Thymus (tissue), 11 donors: ENCODE results near the gene CPVL. TPM values are rescaled to one million over a fixed set of nuclear protein-coding genes. Genes with fewer than 3 reads are reported as not detected.

Experiments used
- DNase-seq, 9 donors: peaks; one replicate each; pipeline ENCODE4 v3.0.0-alpha.2; 2013; ENCODE audit warnings: low spot score in 9 of 9, low read depth in 6 of 9, missing footprints in 1 of 9
- H3K27ac ChIP-seq, 2 donors: one replicate each; pipeline ENCODE4 v1.5.1; 2013; ENCODE audit warnings: control low read depth in 1 of 2, low read depth in 1 of 2, low read length in 1 of 2, mild to moderate bottlenecking in 1 of 2, moderate library complexity in 1 of 2
- H3K27me3 ChIP-seq, 2 donors: one replicate each; pipeline ENCODE4 v1.5.1; 2013; ENCODE audit warnings: low read length in 1 of 2; ENCODE audit not compliant: control insufficient read depth in 2 of 2, insufficient read depth in 1 of 2
- H3K36me3 ChIP-seq, 2 donors: one replicate each; pipeline ENCODE4 v1.5.1; 2013; ENCODE audit warnings: low read length in 1 of 2, mild to moderate bottlenecking in 1 of 2, moderate library complexity in 1 of 2; ENCODE audit not compliant: control insufficient read depth in 2 of 2, insufficient read depth in 2 of 2
- H3K4me1 ChIP-seq, 2 donors: one replicate each; pipeline ENCODE4 v1.5.1; 2013; ENCODE audit warnings: low read length in 2 of 2; ENCODE audit not compliant: control insufficient read depth in 2 of 2, insufficient read depth in 2 of 2
- H3K4me3 ChIP-seq, 2 donors: one replicate each; pipeline ENCODE4 v1.5.1; 2013; ENCODE audit warnings: low read length in 2 of 2, control low read depth in 1 of 2, mild to moderate bottlenecking in 1 of 2
- H3K9me3 ChIP-seq, 2 donors: one replicate each; pipeline ENCODE4 v1.5.1; 2013; ENCODE audit warnings: low read length in 1 of 2, mild to moderate bottlenecking in 1 of 2; ENCODE audit not compliant: control insufficient read depth in 2 of 2, insufficient read depth in 1 of 2
- WGBS: extraction: QIAGEN DNeasy Blood & Tissue Kit; methylation state at CpG from one replicate; pipeline ENCODE4 v1.1.7; 2013; 5-methylcytosine and 5-hydroxymethylcytosine counted together
- polyA plus RNA-seq: library from polyadenylated mRNA; stranded (reverse); fragments of 200-250 nt; gene quantifications from one replicate; pipeline ENCODE4 v1.2.3, GENCODE V29; 2013
- total RNA-seq: library from RNA; stranded (reverse); fragments of 120-200 nt; gene quantifications from one replicate; pipeline ENCODE4 v1.2.4, GENCODE V29; 2013
- donor health status: healthy.

The CPVL gene
- total and polyA plus RNA-seq, 2 donors, result 112 to 125 TPM

DNA sequence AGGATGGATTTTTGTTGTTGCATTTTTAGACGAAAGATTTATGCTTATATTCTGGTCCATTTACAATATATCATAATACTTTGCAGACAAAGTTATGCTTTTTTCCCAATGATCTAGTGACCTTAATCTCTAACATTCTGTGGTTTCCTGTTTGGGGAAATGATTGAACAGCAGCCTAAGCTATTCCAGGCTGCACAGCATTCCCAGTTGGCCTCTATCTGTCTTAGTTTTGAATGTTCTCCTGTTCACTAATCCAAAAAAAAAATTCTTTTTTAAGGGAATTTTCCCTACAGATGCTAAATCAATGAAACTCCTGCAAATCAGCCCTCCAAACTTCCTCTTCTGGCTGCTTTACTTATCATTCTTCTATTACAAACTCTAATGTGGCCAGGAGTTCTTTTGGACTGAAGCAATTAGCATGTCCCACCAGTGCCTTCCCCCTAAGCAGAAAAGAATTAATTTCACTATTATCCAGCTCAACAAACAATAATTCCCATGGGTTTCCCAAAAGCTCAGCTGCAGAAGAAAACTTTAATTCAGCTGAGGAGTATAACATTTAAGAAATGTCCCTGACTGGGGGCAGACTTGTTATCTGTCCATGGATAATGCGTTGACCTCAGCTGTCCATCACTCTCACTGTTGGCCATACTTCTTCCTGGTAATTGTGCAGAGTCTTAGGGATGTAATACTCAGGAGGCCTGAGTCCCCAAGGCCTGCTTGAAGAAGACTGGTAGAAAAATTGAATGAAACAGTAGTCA is 106.3 kb downstream of the CPVL start:
- Histone ChIP-seq H3K4me3 (no peak overlapping the region), H3K27ac (no peak overlapping the region), H3K4me1 (no peaks in the 10 kb centered on the region), H3K36me3 (no peaks in the 10 kb centered on the region), H3K27me3 (no peaks in the 10 kb centered on the region), H3K9me3 (no peaks in the 10 kb centered on the region)
- no peak for DNase-seq
- 84% methylated on average over 2 of the region's 2 CpGs for WGBS

DNA sequence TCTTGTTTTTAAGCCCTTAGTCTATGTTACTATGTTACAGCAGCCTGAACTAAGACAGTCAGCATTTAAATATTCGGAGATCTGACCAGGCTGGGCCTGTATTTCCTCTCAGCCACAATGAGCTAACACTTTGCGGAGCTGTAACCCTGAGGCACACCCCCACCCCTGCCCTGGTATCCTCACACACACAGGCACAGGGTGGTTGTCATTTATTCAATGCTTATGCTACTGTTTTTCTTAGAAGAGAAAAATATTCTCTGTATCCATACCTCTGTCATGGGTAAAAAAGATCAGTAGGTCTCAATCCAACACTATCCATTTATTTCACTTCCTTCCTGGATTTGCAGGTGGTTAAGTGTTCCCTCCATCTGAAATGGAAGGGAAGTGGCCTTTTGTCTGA is 107.9 kb downstream of the CPVL start:
- Histone ChIP-seq H3K27me3 (no peaks in the 10 kb centered on the region), H3K9me3 (no peaks in the 10 kb centered on the region), H3K27ac (no peak overlapping the region), H3K4me1 (no peaks in the 10 kb centered on the region), H3K4me3 (no peak overlapping the region), H3K36me3 (no peaks in the 10 kb centered on the region)
- no peak for DNase-seq
- 90% methylated on average over 2 of the region's 2 CpGs for WGBS

DNA sequence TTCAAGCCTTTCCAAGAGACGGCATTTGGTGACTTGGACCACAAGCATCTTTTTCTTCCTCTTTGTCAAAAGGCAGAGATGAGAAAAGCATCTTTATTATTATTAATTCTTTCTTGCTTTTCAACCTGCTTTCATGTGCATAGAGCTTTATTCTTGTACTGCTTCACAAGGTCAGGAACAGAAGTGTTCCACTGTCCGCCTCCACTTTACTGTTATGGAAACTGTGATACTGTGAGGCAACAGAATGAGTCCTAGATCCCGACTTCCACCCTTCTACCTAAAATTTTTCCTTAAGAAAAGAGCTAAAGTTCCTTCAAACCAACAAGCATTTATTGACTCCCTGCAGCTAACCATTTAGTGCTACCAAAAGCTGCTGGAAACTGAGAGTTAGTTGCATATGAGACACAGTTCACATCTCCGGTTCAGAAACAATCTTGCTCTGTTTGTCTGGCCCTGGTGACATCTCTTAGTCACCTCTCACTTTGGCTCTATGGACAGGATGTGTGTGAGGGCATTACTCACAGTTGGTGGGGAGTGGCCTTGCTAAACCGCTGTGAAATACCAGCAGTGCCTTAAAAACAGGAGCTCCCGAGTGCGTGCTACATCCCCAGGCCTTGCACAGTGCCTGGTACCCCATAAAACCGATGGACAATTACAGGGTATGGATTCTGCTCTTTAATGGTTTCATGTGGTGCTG is 111.1 kb downstream of the CPVL start:
- Histone ChIP-seq H3K27ac (no peak overlapping the region), H3K36me3 (no peaks in the 10 kb centered on the region), H3K4me3 (no peak overlapping the region), H3K4me1 (peaks cover 0 to 4% of the 10 kb centered on the region in 2 donors), H3K9me3 (no peaks in the 10 kb centered on the region), H3K27me3 (no peaks in the 10 kb centered on the region)
- WGBS, result 98% methylated on average over 8 of the region's 8 CpGs
- no peak for DNase-seq

DNA sequence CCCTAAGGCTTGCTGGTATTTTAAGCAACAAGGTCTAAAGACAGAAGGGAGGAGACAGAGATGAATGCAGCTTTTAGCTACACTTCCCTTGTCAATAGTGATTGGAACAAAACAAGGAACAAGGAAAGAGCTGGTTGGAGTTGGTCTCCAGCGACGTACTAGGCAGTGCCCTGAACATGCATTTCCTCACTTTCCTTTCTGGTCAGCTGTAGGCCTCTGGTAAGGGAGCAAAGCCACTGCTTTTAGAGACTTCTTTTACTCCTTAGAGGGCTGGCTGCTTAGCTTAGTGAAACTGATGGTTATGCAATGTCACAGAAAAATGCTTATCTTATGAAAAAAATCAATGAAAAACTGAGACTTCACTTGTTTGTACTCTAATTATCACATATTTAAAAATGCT is 112.8 kb downstream of the CPVL start:
- no peak overlapping the region for H3K4me3 ChIP-seq
- no peak overlapping the region for H3K27ac ChIP-seq
- H3K36me3 ChIP-seq, result no peaks in the 10 kb centered on the region
- DNase-seq, result no peak
- WGBS, result 93% methylated on average over 2 of the region's 2 CpGs
- peaks cover 0 to 4% of the 10 kb centered on the region in 2 donors for H3K4me1 ChIP-seq
- H3K27me3 ChIP-seq, result no peaks in the 10 kb centered on the region
- no peaks in the 10 kb centered on the region for H3K9me3 ChIP-seq

DNA sequence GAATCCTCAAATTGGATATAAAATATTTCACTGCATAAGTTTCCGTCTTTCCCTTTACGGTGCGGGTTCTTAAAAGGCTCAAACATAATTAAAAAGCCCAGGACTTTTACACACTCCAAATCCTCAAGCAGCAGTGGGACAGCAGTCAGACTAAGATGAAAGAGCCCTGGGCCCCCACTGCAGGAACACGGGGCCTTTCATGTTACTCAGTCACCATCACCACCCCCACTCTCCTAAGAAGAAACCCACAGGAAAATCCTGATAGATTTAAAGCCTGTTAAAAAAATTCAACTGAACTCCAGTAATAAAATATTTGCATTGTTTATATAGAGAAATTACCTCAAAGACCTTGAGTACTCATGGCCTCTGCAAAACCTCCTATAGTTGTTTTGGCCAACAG is 114.2 kb downstream of the CPVL start:
- no peaks in the 10 kb centered on the region for H3K36me3 ChIP-seq
- no peaks in the 10 kb centered on the region for H3K27me3 ChIP-seq
- H3K4me1 ChIP-seq, result peaks cover 0 to 4% of the 10 kb centered on the region in 2 donors
- no peaks in the 10 kb centered on the region for H3K9me3 ChIP-seq
- 91% methylated on average over 4 of the region's 4 CpGs for WGBS
- no peak overlapping the region for H3K4me3 ChIP-seq
- DNase-seq, result no peak
- H3K27ac ChIP-seq, result no peak overlapping the region

DNA sequence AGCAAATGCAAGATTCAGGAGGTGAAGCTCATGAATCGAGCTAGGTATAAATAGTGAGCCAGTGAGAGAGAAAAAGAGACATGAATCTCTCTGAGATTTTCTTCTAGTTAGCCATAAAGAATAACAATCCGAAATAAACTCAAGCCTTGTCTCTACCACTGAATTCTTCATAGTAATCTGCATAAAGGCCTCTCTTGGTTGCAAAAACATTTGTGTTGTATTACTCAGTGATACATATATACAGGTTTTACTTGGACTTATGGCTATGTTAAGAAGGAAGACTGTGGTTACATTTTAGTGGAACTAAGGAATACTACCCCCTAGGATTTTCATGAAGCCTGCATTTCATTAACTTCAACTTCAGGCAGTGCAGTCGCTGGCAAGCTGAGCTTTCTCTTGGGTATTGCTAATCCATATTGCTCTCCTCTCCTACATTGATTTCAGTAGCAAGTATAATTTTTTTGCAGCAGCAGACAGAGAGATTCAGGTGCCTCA is 115.5 kb downstream of the CPVL start:
- Histone ChIP-seq H3K27ac (no peak overlapping the region), H3K4me3 (no peak overlapping the region), H3K9me3 (no peaks in the 10 kb centered on the region), H3K27me3 (no peaks in the 10 kb centered on the region), H3K36me3 (no peaks in the 10 kb centered on the region), H3K4me1 (peaks cover 0 to 4% of the 10 kb centered on the region in 2 donors)
- no peak for DNase-seq
- WGBS, result 96% methylated on average over 3 of the region's 3 CpGs

DNA sequence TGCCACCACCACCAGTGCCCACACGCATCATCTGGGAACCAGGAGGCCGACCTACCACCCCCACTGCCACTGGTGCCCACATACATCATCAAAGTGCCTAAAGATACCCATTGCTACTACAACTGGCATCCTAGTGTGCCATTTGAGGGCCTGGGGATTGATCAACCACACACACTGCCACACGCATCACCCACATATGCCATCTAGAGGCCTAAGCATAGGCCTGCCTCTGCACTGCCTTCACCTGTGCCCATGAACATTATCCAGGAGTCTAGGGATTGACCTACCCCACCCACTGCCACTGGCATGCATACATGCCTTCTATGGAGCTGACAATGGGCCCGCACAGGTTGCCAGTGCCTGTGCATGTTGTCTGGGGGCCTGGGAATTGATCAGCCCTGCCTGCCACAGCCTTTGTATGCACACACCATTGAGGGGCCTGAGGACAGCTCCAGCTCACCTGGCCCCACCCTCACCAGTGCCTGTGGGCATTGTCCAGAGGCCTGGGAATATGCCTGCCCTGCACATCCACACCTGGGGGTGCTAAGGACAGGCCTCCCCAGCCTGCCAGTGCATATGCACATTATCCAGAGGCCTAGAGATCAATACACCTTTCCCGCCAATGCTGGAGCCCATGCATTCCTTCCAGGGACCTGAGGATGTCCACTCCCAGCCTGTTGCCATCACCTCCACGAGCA is 123.9 kb downstream of the CPVL start:
- no peaks in the 10 kb centered on the region for H3K27me3 ChIP-seq
- 88% methylated on average over 6 of the region's 6 CpGs for WGBS
- H3K9me3 ChIP-seq, result no peaks in the 10 kb centered on the region
- H3K36me3 ChIP-seq, result peaks cover 0 to 7% of the 10 kb centered on the region in 2 donors
- no peak for DNase-seq
- no peak overlapping the region for H3K4me3 ChIP-seq
- H3K4me1 ChIP-seq, result no peaks in the 10 kb centered on the region
- H3K27ac ChIP-seq, result no peak overlapping the region

DNA sequence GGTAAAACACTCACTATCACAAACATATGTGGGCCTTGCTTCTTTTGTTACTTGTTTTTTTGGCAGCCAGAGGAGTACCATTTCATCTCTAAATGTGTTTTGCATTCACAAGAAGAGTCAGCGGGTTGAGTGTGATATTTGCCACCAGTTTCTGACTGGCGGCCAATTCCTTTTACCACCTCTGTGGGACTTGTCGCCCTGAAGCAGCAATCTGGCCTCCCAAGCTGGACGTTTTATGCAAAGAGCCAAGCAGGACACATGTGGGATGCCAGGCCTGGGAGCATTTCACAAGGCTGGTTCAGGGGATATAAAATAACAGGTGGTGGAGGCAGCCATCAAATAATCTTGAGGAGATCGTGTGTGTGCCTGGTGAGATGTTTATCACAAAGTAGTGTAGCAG is 126.4 kb downstream of the CPVL start:
- WGBS, result 97% methylated on average over 5 of the region's 5 CpGs
- peaks cover 0 to 7% of the 10 kb centered on the region in 2 donors for H3K36me3 ChIP-seq
- no peak overlapping the region for H3K27ac ChIP-seq

DNA sequence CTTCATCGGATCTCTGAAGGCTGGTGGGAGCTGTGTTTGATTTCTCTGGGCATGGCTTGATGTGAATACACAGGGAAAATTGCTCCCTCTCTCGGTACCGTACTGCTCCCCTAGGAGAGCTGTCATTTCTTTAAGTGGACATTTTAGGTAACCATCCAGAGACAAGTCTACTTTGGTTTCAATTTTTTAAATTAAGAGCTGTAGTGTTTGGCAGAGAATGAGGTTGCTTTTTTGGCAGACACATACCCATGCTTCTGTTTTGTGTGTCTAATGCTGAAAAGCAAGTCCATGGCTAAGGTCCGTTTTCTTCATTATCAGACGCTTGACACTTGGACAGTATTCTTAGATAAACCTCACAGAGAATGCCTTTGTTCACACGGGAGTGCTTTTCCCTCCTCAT is 127.0 kb downstream of the CPVL start:
- H3K27ac ChIP-seq, result no peak overlapping the region
- H3K36me3 ChIP-seq, result peaks cover 0 to 7% of the 10 kb centered on the region in 2 donors
- no peaks in the 10 kb centered on the region for H3K9me3 ChIP-seq
- no peak for DNase-seq
- H3K4me3 ChIP-seq, result no peak overlapping the region
- H3K27me3 ChIP-seq, result no peaks in the 10 kb centered on the region
- 93% methylated on average over 6 of the region's 6 CpGs for WGBS
- H3K4me1 ChIP-seq, result no peaks in the 10 kb centered on the region

More for the DNA sequence above, 126.4 kb downstream of the CPVL start:
- DNase-seq, result no peak
- Histone ChIP-seq H3K4me3 (no peak overlapping the region), H3K9me3 (no peaks in the 10 kb centered on the region), H3K27me3 (no peaks in the 10 kb centered on the region), H3K4me1 (no peaks in the 10 kb centered on the region)
